Renal cortical epithelial cell (primary cell): ENCODE measurements around the gene ZNF621. TPM values are rescaled to one million over a fixed set of nuclear protein-coding genes. Genes with fewer than 3 reads are reported as not detected.
A peak's percentile ranks its signal among the peaks of the same experiment; 100 is the strongest.
"Not testable (repeated sequence)": the region's sequence is repeated elsewhere in the genome, so short reads cannot be mapped to it uniquely, and the experiment has no call there.

Experiments
- DNase-seq: peaks from one replicate; pipeline ENCODE4 v3.0.0-alpha.2; 2011; ENCODE audit warnings: low read depth
- total RNA-seq: library from RNA; depleted of rRNA; stranded (reverse); fragments of >200 nt; gene quantifications from 2 replicates; pipeline ENCODE4 v1.2.3, GENCODE V29; 2014

Gene ZNF621
- total RNA-seq, 1 donor from 2014 or later: 21.0 TPM

- DNase-seq: no peak
Observed at GRCh38 chr3:40534283-40534682, 9.5 kb downstream of the ZNF621 start.

- DNase-seq: peak; percentile 59
Observed at GRCh38 chr3:40546816-40547215, 22.1 kb downstream of the ZNF621 start.

GRCh38 chr3:40550167-40550566 lies 25.4 kb downstream of the ZNF621 start:
- no peak for DNase-seq

- peak; percentile 39 for DNase-seq
Observed at GRCh38 chr3:40557575-40558161, 32.9 kb downstream of the ZNF621 start.

- not testable (repeated sequence) for DNase-seq
Observed at GRCh38 chr3:40562482-40562881, 37.7 kb downstream of the ZNF621 start.

GRCh38 chr3:40565629-40566028 lies 40.9 kb downstream of the ZNF621 start:
- DNase-seq: not testable (repeated sequence)

- no peak for DNase-seq
Observed at GRCh38 chr3:40566694-40567093, 41.9 kb downstream of the ZNF621 start.

GRCh38 chr3:40572588-40572987 lies 47.8 kb downstream of the ZNF621 start:
- no peak for DNase-seq

- no peak for DNase-seq
Observed at GRCh38 chr3:40574050-40574449, 49.3 kb downstream of the ZNF621 start.

- DNase-seq: no peak
Observed at GRCh38 chr3:40574661-40575060, 49.9 kb downstream of the ZNF621 start.

GRCh38 chr3:40576396-40576795 lies 51.6 kb downstream of the ZNF621 start:
- peak; percentile 37 for DNase-seq

- DNase-seq: peak; percentile 59
Observed at GRCh38 chr3:40580494-40581091, 55.8 kb downstream of the ZNF621 start.

- DNase-seq: no peak
Observed at GRCh38 chr3:40581166-40581565, 56.4 kb downstream of the ZNF621 start.

GRCh38 chr3:40582401-40583027 lies 57.8 kb downstream of the ZNF621 start:
- DNase-seq: no peak

GRCh38 chr3:40583691-40584090 lies 58.9 kb downstream of the ZNF621 start:
- DNase-seq: peak; percentile 26

- DNase-seq: peak; percentile 48
Observed at GRCh38 chr3:40584625-40585189, 59.9 kb downstream of the ZNF621 start.

- peak; percentile 31 for DNase-seq
Observed at GRCh38 chr3:40585381-40586016, 60.7 kb downstream of the ZNF621 start.

- no peak for DNase-seq
Observed at GRCh38 chr3:40586901-40587300, 62.1 kb downstream of the ZNF621 start.

- peak; percentile 16 for DNase-seq
Observed at GRCh38 chr3:40588406-40588805, 63.6 kb downstream of the ZNF621 start.
